ENCODE data around the gene MIR17HG. TPM values are rescaled to one million over a fixed set of nuclear protein-coding genes. Genes with fewer than 3 reads are reported as not detected.

Gene MIR17HG
- total RNA-seq, result 1 to 10 TPM; 2.2 to 5.7 (median 3.3) TPM

GRCh38 chr13:91347202-91347995 lies at the start of gene MIR17HG:
TSS of gene MIR17HG (plus strand) at chr13:91347687.
- peaks cover 0 to 6% (median 0%) of the 10 kb centered on the region in 3 donors for H3K36me3 ChIP-seq

GRCh38 chr13:91298060-91298459 lies 49.4 kb upstream of the MIR17HG start:
- WGBS, 2 donors, result 83 to 89% methylated on average over 1 of the region's 1 CpG
- TF ChIP-seq CTCF (IDR thresholded peaks at IDR 0.05) (no peak), POLR2A (IDR thresholded peaks at IDR 0.05) (no peak), EP300 (IDR thresholded peaks at IDR 0.05) (no peak)
- no peaks in the 10 kb centered on the region for H3K27me3 ChIP-seq

More at GRCh38 chr13:91347202-91347995, at the start of gene MIR17HG:
- peak; percentile 82 for DNase-seq (ENCODE audit: low spot score in 2 of 2)
- H3K27me3 ChIP-seq, result peaks cover 0 to 4% of the 10 kb centered on the region in 2 donors
- H3K4me3 ChIP-seq, result peak within 1 kb of the TSS; percentile 49 to 99 (median 81)
- H3K27ac ChIP-seq, result peak within 1 kb of the TSS; percentile 76 to 99 (median 94)
- H3K4me1 ChIP-seq, result peaks cover 0 to 41% (median 21%) of the 10 kb centered on the region in 4 donors
- no peaks in the 10 kb centered on the region for H3K9me3 ChIP-seq
- TF ChIP-seq CTCF (IDR thresholded peaks at IDR 0.05), result peak in 1 of 5 experiments; percentile 21
- TF ChIP-seq POLR2A (IDR thresholded peaks at IDR 0.05), result peak; percentile 68 to 88
- peak in 1 of 2 donors; percentile 90 for TF ChIP-seq EP300 (IDR thresholded peaks at IDR 0.05)
- WGBS, 2 donors, result 0 to 1% methylated on average over 46 to 54 of the region's 103 CpGs

GRCh38 chr13:91302111-91302510 lies 45.4 kb upstream of the MIR17HG start:
- H3K36me3 ChIP-seq, result no peaks in the 10 kb centered on the region
- H3K4me3 ChIP-seq, result no peak overlapping the region
- 82 to 88% methylated on average over 1 of the region's 1 CpG for WGBS, 2 donors
- H3K9me3 ChIP-seq, result no peaks in the 10 kb centered on the region
- H3K27ac ChIP-seq, result no peak overlapping the region
- H3K4me1 ChIP-seq, result peaks cover 0 to 17% (median 0%) of the 10 kb centered on the region in 4 donors
- DNase-seq (ENCODE audit: low spot score in 2 of 2), result no peak
- no peaks in the 10 kb centered on the region for H3K27me3 ChIP-seq
- TF ChIP-seq POLR2A (IDR thresholded peaks at IDR 0.05), result no peak
- TF ChIP-seq CTCF (IDR thresholded peaks at IDR 0.05), result no peak
- no peak for TF ChIP-seq EP300 (IDR thresholded peaks at IDR 0.05)

More at GRCh38 chr13:91298060-91298459, 49.4 kb upstream of the MIR17HG start:
- Histone ChIP-seq H3K9me3 (no peaks in the 10 kb centered on the region), H3K4me3 (no peak overlapping the region), H3K36me3 (no peaks in the 10 kb centered on the region), H3K4me1 (no peaks in the 10 kb centered on the region), H3K27ac (no peak overlapping the region)
- DNase-seq (ENCODE audit: low spot score in 2 of 2), result no peak

GRCh38 chr13:91303031-91303430 lies 44.5 kb upstream of the MIR17HG start:
- no peak for DNase-seq (ENCODE audit: low spot score in 2 of 2)
- no peak for TF ChIP-seq CTCF (IDR thresholded peaks at IDR 0.05)
- no peak for TF ChIP-seq EP300 (IDR thresholded peaks at IDR 0.05)
- TF ChIP-seq POLR2A (IDR thresholded peaks at IDR 0.05), result no peak
- H3K36me3 ChIP-seq, result no peaks in the 10 kb centered on the region
- no peak overlapping the region for H3K27ac ChIP-seq
- no peaks in the 10 kb centered on the region for H3K27me3 ChIP-seq
- H3K9me3 ChIP-seq, result no peaks in the 10 kb centered on the region
- H3K4me3 ChIP-seq, result no peak overlapping the region
- WGBS, 2 donors, result 89 to 91% methylated on average over 5 of the region's 5 CpGs
- peaks cover 0 to 17% (median 0%) of the 10 kb centered on the region in 4 donors for H3K4me1 ChIP-seq

- no peak for TF ChIP-seq POLR2A (IDR thresholded peaks at IDR 0.05)
- TF ChIP-seq EP300 (IDR thresholded peaks at IDR 0.05), result no peak
- no peak for TF ChIP-seq CTCF (IDR thresholded peaks at IDR 0.05)
- 16 to 20% methylated on average over 2 of the region's 2 CpGs for WGBS, 2 donors
- H3K27me3 ChIP-seq, result no peaks in the 10 kb centered on the region
- no peaks in the 10 kb centered on the region for H3K9me3 ChIP-seq
- H3K27ac ChIP-seq, result peak overlapping the region in 1 of 4 donors; percentile 32
- no peaks in the 10 kb centered on the region for H3K36me3 ChIP-seq
- H3K4me1 ChIP-seq, result peaks cover 0 to 17% (median 0%) of the 10 kb centered on the region in 4 donors
- no peak for DNase-seq (ENCODE audit: low spot score in 2 of 2)
- H3K4me3 ChIP-seq, result no peak overlapping the region
Observed at GRCh38 chr13:91304741-91305140, 42.7 kb upstream of the MIR17HG start.
